22Rv1 (cell line): ENCODE results near the gene B4GALT3.

Source experiments
- CTCF ChIP-seq: fragments of 450-650 bp; IDR thresholded peaks from 2 replicates; pipeline ENCODE4 v1.5.1; 2017; ENCODE audit warnings: mild to moderate bottlenecking
- ZFX ChIP-seq: fragments of 450-650 bp; IDR thresholded peaks from 2 replicates; pipeline ENCODE4 v1.6.1; 2017; ENCODE audit warnings: antibody characterized with exemption, borderline replicate concordance

- TF ChIP-seq CTCF (no peak), ZFX (no peak)
These were observed 17.4 kb downstream of the B4GALT3 start for GRCh38 chr1:161159913-161160243.
